SK-N-SH treated with all-trans-retinoic acid at 6 μM for 48 hours (cell line): ENCODE data around the gene NTM.

Experiments used
- ATAC-seq: fragments of 200-7000 bp; cut with Tn5 transposase; 3 replicates; pipeline ENCODE4 v1.9.1; 2020; ENCODE audit warnings: mild to moderate bottlenecking, moderate library complexity
- ARNTL ChIP-seq: fragments of 450-650 bp; formaldehyde crosslinking; IDR thresholded peaks from 2 replicates; pipeline ENCODE4 v1.5.0; 2020; ENCODE audit warnings: low read depth, mild to moderate bottlenecking, moderate library complexity, borderline replicate concordance
- BACH2 ChIP-seq: fragments of 250-450 bp; sonication (Bioruptor Pico); IDR thresholded peaks from 2 replicates; pipeline ENCODE4 v1.9.0; 2021; ENCODE audit warnings: mild to moderate bottlenecking, borderline replicate concordance
- CREB5 ChIP-seq: fragments of 250-450 bp; sonication (Bioruptor Pico); IDR thresholded peaks from 2 replicates; pipeline ENCODE4 v1.5.1; 2020; ENCODE audit warnings: low read depth, mild to moderate bottlenecking, moderate library complexity
- CSDC2 ChIP-seq: fragments of 250-450 bp; sonication (Bioruptor Pico); IDR thresholded peaks from 2 replicates; pipeline ENCODE4 v1.5.0; 2020; ENCODE audit warnings: mild to moderate bottlenecking, moderate library complexity
- GLIS3 ChIP-seq: fragments of 250-450 bp; sonication (Bioruptor Pico); IDR thresholded peaks from 2 replicates; pipeline ENCODE4 v1.5.0; 2020; ENCODE audit warnings: mild to moderate bottlenecking, moderate library complexity
- ISL1 ChIP-seq: fragments of 250-450 bp; sonication (Bioruptor Pico); IDR thresholded peaks from 2 replicates; pipeline ENCODE4 v2.1.2; 2022; ENCODE audit warnings: mild to moderate bottlenecking, moderate library complexity
- PPARA ChIP-seq: fragments of 250-450 bp; sonication (Bioruptor Pico); IDR thresholded peaks from 2 replicates; pipeline ENCODE4 v1.5.0; 2020; ENCODE audit warnings: mild to moderate bottlenecking, borderline replicate concordance
- RARB ChIP-seq: fragments of 250-450 bp; sonication (Bioruptor Pico); IDR thresholded peaks from 2 replicates; pipeline ENCODE4 v1.8.0; 2021; ENCODE audit warnings: mild to moderate bottlenecking, moderate library complexity
- SNAI2 ChIP-seq: fragments of 250-450 bp; sonication (Bioruptor Pico); IDR thresholded peaks from 2 replicates; pipeline ENCODE4 v1.5.0; 2020; ENCODE audit warnings: mild to moderate bottlenecking, moderate library complexity
- TCF4 ChIP-seq: fragments of 250-450 bp; sonication (Bioruptor Pico); IDR thresholded peaks from 2 replicates; pipeline ENCODE4 v1.8.0; 2021; ENCODE audit warnings: mild to moderate bottlenecking, moderate library complexity, borderline replicate concordance
- TSHZ2 ChIP-seq: fragments of 250-450 bp; sonication (Bioruptor Pico); IDR thresholded peaks from 2 replicates; pipeline ENCODE4 v1.5.0; 2020; ENCODE audit warnings: mild to moderate bottlenecking, moderate library complexity
- ZFP3 ChIP-seq: fragments of 250-450 bp; sonication (Bioruptor Pico); IDR thresholded peaks from 2 replicates; pipeline ENCODE4 v1.5.0; 2020; ENCODE audit warnings: mild to moderate bottlenecking, moderate library complexity
- ZFP30 ChIP-seq: fragments of 450-650 bp; formaldehyde crosslinking; IDR thresholded peaks from 2 replicates; pipeline ENCODE4 v1.5.0; 2022; ENCODE audit warnings: mild to moderate bottlenecking, moderate library complexity
- ZNF565 ChIP-seq: fragments of 450-650 bp; formaldehyde crosslinking; conservative IDR thresholded peaks from 2 replicates; pipeline ENCODE4 v1.5.0; 2020; ENCODE audit warnings: low read depth, mild to moderate bottlenecking, moderate library complexity
- ZNF8 ChIP-seq: fragments of 450-650 bp; formaldehyde crosslinking; IDR thresholded peaks from 2 replicates; pipeline ENCODE4 v1.5.0; 2020; ENCODE audit warnings: mild to moderate bottlenecking, moderate library complexity
- TF ChIP-seq, protein P1 (sequence below): fragments of 250-450 bp; sonication (Bioruptor Pico); IDR thresholded peaks from 2 replicates; pipeline ENCODE4 v1.8.0; 2021; ENCODE audit warnings: low read depth, mild to moderate bottlenecking, moderate library complexity, borderline replicate concordance
- TF ChIP-seq, protein P2 (sequence below): fragments of 250-450 bp; sonication (Bioruptor Pico); IDR thresholded peaks from 2 replicates; pipeline ENCODE4 v1.5.1; 2021; ENCODE audit warnings: mild to moderate bottlenecking, moderate library complexity
- TF ChIP-seq, protein P3 (sequence below): fragments of 250-450 bp; sonication (Bioruptor Pico); IDR thresholded peaks from 2 replicates; pipeline ENCODE4 v1.8.0; 2020; ENCODE audit warnings: mild to moderate bottlenecking, moderate library complexity, borderline replicate concordance

NTM gene

DNA sequence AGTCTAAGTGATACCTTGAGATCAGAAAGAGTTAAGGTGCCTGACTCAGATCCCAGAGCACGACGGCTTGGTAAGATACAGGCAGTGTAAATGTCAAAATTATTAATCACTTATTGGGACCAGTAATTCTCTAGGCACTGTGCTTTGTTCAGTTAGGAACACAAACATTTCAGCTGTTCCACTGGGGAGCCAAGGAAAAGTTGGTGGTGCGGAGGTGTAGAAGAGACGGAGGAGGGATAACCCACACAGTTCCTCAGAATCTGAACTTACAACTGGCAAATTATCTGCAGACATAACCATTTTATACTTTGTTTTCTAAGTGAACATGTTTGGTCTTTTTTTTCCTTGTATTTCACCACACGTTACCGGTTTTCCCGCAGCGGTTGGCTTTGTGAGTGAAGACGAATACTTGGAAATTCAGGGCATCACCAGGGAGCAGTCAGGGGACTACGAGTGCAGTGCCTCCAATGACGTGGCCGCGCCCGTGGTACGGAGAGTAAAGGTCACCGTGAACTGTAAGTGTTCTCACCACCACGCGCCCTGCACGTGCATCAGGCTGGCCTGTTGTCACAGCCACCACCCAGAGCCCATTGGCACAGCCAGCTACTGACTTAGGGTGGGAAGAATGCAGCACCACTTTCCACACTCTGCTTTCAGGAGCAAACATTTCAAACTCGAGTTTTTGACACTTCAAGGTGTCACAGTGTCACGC lies 937.0 kb downstream of the NTM start:
- TF ChIP-seq ZFP3 (CRISPR knock-in tag) (no peak), RARB (no peak), TSHZ2 (no peak)
- ATAC-seq = no peak

DNA sequence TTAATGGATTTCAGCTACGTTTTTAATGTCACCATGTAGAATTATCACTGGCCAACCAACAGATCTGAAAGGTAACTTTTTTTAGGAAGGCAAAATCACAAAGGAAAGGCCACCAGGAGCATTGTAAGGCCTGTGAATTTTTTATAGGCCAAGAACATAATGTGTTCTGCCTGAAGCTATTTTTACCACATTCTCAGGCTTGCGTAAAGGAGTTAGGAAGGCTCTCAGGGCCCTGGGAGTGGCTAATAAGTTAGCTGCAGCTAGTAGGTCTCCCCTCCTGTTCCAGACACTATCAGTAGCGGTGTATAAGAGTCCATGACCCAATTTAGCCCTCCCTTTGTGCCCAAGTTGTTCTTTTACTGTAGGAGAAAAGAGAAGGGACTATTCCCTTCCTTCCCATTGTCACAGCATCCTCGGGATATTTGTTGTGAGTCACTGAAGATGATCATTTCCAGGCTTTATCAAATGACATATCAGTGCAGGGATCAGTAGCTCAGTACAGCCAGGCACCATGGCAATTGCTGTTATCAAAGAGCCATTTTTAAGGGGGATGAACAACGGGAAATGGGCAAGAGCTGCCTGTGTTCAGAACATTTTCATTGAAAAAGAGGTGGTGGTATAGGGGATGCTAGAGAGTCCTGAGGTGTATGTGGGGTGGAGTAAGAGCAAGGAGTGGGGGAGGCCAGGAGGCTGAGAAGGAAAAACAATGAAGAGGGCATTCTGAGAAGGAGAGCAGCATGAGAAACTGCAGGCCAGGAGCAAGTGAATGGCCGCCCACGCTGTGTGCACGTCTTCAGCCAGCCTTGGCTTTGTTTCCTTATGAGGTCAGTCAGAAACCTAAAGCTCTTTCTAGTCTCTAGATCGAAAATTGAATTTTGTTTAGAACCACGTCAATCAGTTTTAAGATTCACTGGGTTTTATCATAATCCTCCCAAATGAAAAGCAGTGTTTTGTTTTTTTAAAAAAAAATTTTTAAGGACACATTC lies 940.3 kb downstream of the NTM start:
- TF ChIP-seq TSHZ2 (peak; percentile 36; the same call in 1 of the 2 replicates), ZNF8 (CRISPR knock-in tag) (no peak), BACH2 (CRISPR knock-in tag) (no peak), ZNF565 (CRISPR knock-in tag) (no peak), ZFP30 (no peak), TCF4 (CRISPR knock-in tag) (peak; percentile 69), CREB5 (CRISPR knock-in tag) (no peak), ARNTL (CRISPR knock-in tag) (no peak), GLIS3 (CRISPR knock-in tag) (no peak), PPARA (no peak), CSDC2 (no peak), SNAI2 (no peak), ISL1 (CRISPR knock-in tag) (peak; percentile 24; the same call in 1 of the 2 replicates), ZFP3 (CRISPR knock-in tag) (no peak)
- TF ChIP-seq, protein P1, sequence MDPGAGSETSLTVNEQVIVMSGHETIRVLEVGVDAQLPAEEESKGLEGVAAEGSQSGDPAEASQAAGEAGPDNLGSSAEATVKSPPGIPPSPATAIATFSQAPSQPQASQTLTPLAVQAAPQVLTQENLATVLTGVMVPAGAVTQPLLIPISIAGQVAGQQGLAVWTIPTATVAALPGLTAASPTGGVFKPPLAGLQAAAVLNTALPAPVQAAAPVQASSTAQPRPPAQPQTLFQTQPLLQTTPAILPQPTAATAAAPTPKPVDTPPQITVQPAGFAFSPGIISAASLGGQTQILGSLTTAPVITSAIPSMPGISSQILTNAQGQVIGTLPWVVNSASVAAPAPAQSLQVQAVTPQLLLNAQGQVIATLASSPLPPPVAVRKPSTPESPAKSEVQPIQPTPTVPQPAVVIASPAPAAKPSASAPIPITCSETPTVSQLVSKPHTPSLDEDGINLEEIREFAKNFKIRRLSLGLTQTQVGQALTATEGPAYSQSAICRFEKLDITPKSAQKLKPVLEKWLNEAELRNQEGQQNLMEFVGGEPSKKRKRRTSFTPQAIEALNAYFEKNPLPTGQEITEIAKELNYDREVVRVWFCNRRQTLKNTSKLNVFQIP (CRISPR knock-in tag) = no peak
- TF ChIP-seq, protein P2, sequence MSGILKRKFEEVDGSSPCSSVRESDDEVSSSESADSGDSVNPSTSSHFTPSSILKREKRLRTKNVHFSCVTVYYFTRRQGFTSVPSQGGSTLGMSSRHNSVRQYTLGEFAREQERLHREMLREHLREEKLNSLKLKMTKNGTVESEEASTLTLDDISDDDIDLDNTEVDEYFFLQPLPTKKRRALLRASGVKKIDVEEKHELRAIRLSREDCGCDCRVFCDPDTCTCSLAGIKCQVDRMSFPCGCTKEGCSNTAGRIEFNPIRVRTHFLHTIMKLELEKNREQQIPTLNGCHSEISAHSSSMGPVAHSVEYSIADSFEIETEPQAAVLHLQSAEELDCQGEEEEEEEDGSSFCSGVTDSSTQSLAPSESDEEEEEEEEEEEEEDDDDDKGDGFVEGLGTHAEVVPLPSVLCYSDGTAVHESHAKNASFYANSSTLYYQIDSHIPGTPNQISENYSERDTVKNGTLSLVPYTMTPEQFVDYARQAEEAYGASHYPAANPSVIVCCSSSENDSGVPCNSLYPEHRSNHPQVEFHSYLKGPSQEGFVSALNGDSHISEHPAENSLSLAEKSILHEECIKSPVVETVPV (CRISPR knock-in tag) = no peak
- TF ChIP-seq, protein P3, sequence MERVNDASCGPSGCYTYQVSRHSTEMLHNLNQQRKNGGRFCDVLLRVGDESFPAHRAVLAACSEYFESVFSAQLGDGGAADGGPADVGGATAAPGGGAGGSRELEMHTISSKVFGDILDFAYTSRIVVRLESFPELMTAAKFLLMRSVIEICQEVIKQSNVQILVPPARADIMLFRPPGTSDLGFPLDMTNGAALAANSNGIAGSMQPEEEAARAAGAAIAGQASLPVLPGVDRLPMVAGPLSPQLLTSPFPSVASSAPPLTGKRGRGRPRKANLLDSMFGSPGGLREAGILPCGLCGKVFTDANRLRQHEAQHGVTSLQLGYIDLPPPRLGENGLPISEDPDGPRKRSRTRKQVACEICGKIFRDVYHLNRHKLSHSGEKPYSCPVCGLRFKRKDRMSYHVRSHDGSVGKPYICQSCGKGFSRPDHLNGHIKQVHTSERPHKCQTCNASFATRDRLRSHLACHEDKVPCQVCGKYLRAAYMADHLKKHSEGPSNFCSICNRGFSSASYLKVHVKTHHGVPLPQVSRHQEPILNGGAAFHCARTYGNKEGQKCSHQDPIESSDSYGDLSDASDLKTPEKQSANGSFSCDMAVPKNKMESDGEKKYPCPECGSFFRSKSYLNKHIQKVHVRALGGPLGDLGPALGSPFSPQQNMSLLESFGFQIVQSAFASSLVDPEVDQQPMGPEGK = no peak
- TF ChIP-seq, all 23 proteins: peak for 3
- no peak for ATAC-seq
